ENCODE measurements around the gene GSTA2.

The GSTA2 gene

DNA sequence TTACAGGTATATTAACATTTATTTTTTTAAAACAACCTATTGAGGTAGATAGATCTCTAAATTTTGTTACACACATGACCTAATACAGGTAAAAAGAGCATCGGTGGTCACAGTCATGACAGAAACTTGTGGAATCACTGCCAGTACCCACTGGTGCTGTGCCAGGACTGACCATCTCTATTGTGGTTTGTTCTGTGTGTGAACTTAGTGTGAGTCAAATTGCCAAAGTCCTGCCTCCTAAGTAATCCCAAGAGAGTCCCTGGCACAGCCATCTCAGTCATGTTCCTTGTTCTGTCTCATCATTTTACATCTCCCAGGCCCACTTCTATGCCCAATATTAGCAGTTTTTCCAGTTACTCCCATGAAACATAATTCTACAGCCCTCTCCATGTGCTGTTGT is 21.4 kb downstream of the GSTA2 start:
- H3K4me1 Mint-ChIP-seq: no peaks in the 10 kb centered on the region
- peaks cover 0 to 9% of the 10 kb centered on the region in 2 donors for H3K9me3 Mint-ChIP-seq
- DNase-seq (no peak), ATAC-seq (no peak)
- H3K27ac Mint-ChIP-seq: no peak overlapping the region
- H3K4me3 Mint-ChIP-seq: no peak overlapping the region
- peaks cover 18% of the 10 kb centered on the region for H3K27me3 Mint-ChIP-seq

DNA sequence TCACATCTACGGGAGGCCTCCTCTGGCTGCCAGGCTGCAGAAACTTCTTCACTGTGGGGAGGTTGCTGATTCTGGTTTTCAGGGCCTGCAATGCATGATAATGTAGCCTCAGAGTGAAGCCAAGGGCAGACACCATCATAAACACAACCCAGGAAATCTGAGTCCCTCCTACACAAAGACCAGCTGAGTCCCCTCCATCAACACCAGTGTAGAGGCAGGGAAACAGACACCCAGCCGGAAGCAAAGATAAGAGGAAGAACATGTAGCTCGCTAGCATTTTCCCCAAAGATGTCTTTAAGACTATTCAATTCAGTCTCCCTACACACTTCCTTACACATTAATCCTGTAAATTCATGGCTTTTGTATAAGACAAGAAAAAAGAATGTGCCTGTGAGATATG is 23.6 kb downstream of the GSTA2 start:
- H3K4me1 Mint-ChIP-seq: no peaks in the 10 kb centered on the region
- peaks cover 0 to 9% of the 10 kb centered on the region in 2 donors for H3K9me3 Mint-ChIP-seq
- no peak overlapping the region for H3K4me3 Mint-ChIP-seq
- H3K27me3 Mint-ChIP-seq: peaks cover 17% of the 10 kb centered on the region
- H3K27ac Mint-ChIP-seq: peak overlapping the region in 1 of 2 donors; percentile 0
- DNase-seq (no peak), ATAC-seq (no peak)

DNA sequence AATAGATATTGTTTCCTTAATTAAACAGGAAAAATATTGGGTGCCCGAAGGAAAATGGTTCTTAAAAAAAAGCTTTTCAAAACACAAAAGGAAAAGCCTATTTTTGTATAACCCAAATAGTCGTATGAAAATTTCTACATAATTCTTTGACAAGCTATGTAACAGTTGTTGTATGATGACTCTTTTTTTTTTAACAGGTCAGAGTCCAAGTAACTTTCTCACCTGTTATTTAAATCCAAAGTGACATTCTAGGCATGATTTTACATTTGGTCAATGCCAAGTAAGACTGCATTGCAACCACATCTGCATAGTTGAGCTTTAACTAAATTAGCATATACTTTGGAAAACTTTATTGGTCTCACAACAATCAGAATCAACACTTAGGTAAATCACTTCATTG is 24.1 kb downstream of the GSTA2 start:
- H3K4me3 Mint-ChIP-seq: no peak overlapping the region
- peaks cover 12% of the 10 kb centered on the region for H3K27me3 Mint-ChIP-seq
- H3K27ac Mint-ChIP-seq: no peak overlapping the region
- DNase-seq (no peak), ATAC-seq (no peak)
- H3K9me3 Mint-ChIP-seq: peaks cover 0 to 9% of the 10 kb centered on the region in 2 donors
- no peaks in the 10 kb centered on the region for H3K4me1 Mint-ChIP-seq

DNA sequence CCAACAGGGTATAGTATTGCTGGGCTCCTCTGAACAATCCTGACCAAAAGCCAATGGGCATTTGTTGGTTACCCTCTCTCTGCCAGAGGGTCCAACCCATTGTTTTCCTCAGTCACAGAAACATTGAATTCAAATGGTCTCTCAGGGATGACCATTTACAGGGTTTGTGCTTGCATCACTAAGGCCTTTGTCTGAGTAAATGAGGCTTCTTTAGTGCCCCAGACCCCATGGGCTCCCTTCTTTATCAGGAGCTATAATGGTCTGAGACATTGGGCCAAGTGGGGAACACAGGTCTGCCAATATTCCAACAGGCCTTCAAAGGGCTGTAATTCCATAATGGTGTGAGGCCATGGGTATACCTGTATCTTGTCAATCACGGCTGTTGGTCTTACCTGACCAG is 27.1 kb downstream of the GSTA2 start:
- no peak for ATAC-seq
- H3K4me1 Mint-ChIP-seq: no peaks in the 10 kb centered on the region
- H3K27ac Mint-ChIP-seq: no peak overlapping the region
- H3K4me3 Mint-ChIP-seq: no peak overlapping the region
- H3K9me3 Mint-ChIP-seq: peaks cover 0 to 9% of the 10 kb centered on the region in 2 donors
- no peak for DNase-seq
- H3K27me3 Mint-ChIP-seq: no peaks in the 10 kb centered on the region

GRCh38 chr6:52735071-52735470 is 28.2 kb downstream of the GSTA2 start:
- Mint-ChIP-seq H3K27me3 (no peaks in the 10 kb centered on the region), H3K4me1 (no peaks in the 10 kb centered on the region), H3K27ac (no peak overlapping the region), H3K9me3 (peaks cover 0 to under 1% of the 10 kb centered on the region in 2 donors), H3K4me3 (no peak overlapping the region)
- no peak for ATAC-seq
- DNase-seq: no peak

GRCh38 chr6:52734072-52734471 is 29.2 kb downstream of the GSTA2 start:
- Mint-ChIP-seq H3K4me1 (no peaks in the 10 kb centered on the region), H3K9me3 (no peaks in the 10 kb centered on the region), H3K27ac (no peak overlapping the region), H3K4me3 (no peak overlapping the region), H3K27me3 (no peaks in the 10 kb centered on the region)
- ATAC-seq (no peak), DNase-seq (no peak)

DNA sequence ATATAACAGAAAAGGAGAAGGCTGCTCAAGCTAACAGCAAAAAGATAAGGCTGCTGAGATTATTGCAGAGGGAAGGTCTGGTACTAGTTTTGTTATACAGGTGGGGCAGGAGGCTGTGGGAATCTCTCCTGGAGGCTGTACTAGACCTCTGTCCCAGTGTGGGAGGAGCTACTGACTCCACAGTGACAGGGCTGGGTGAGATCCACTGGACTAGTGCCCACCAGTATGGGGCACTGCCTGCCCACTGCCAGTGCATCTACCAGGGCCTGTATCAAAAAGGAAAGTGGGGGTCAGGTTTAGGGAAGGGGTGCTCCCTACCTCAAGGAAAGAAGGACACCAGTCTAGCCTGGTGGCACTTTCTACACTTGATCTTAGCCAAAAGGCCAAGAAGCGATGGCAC is 30.1 kb downstream of the GSTA2 start:
- H3K9me3 Mint-ChIP-seq: no peaks in the 10 kb centered on the region
- DNase-seq: no peak
- H3K4me1 Mint-ChIP-seq: no peaks in the 10 kb centered on the region
- ATAC-seq: no peak
- no peak overlapping the region for H3K4me3 Mint-ChIP-seq
- no peak overlapping the region for H3K27ac Mint-ChIP-seq
- H3K27me3 Mint-ChIP-seq: no peaks in the 10 kb centered on the region

- no peak for ATAC-seq
- no peaks in the 10 kb centered on the region for H3K4me1 Mint-ChIP-seq
- H3K4me3 Mint-ChIP-seq: no peak overlapping the region
- no peak overlapping the region for H3K27ac Mint-ChIP-seq
- H3K9me3 Mint-ChIP-seq: no peaks in the 10 kb centered on the region
- no peak for DNase-seq
- no peaks in the 10 kb centered on the region for H3K27me3 Mint-ChIP-seq
Measured at GRCh38 chr6:52731719-52732118, 31.6 kb downstream of the GSTA2 start.

DNA sequence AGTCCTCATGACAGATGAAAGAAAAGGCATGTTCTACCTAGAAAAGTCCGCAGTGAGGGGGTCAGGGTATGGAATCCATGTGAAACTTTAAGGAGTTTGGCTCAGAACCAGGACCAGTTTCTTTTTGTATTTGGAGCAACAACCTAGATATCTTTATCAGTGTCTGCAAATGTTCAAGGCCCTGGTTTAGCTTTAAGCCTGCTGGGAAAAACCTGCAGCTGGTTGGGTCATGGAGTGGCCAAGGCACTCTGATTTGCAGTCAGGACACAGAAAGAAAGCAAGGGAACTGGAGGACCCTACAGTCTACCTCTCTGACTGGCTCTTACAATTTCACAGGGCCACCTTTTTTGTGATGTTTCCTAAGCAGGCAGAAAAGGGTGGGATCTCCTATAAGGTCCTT is 33.7 kb downstream of the GSTA2 start:
- no peaks in the 10 kb centered on the region for H3K9me3 Mint-ChIP-seq
- no peak overlapping the region for H3K4me3 Mint-ChIP-seq
- DNase-seq: no peak
- H3K4me1 Mint-ChIP-seq: no peaks in the 10 kb centered on the region
- no peak overlapping the region for H3K27ac Mint-ChIP-seq
- ATAC-seq: no peak
- peaks cover 6% of the 10 kb centered on the region for H3K27me3 Mint-ChIP-seq

DNA sequence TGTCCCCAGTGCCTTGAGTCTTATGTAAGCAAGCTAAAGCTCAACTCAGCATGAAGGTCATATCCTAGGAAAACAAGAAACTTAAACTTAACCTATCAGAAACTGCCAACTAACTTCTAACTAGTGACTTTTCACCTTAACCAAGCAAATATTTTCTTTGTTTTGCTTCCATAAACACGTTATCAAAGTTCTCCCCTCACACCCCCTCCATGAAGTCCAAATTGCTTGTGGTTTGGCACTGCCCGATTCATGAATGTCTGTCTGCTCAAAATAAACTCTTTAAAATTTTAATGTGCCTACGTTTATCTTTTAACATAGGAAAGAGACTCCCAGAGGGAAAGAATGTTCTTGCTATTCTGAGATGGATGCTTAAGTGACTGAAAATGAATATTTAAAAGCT is 34.9 kb downstream of the GSTA2 start:
- no peaks in the 10 kb centered on the region for H3K4me1 Mint-ChIP-seq
- H3K4me3 Mint-ChIP-seq: no peak overlapping the region
- H3K27me3 Mint-ChIP-seq: peaks cover 7% of the 10 kb centered on the region
- ATAC-seq: no peak
- H3K27ac Mint-ChIP-seq: no peak overlapping the region
- no peak for DNase-seq
- H3K9me3 Mint-ChIP-seq: no peaks in the 10 kb centered on the region

- ATAC-seq (no peak), DNase-seq (no peak)
- no peaks in the 10 kb centered on the region for H3K4me1 Mint-ChIP-seq
- H3K27ac Mint-ChIP-seq: no peak overlapping the region
- no peaks in the 10 kb centered on the region for H3K9me3 Mint-ChIP-seq
- H3K27me3 Mint-ChIP-seq: peaks cover 7% of the 10 kb centered on the region
- no peak overlapping the region for H3K4me3 Mint-ChIP-seq
Measured at GRCh38 chr6:52727908-52728307, 35.4 kb downstream of the GSTA2 start.

DNA sequence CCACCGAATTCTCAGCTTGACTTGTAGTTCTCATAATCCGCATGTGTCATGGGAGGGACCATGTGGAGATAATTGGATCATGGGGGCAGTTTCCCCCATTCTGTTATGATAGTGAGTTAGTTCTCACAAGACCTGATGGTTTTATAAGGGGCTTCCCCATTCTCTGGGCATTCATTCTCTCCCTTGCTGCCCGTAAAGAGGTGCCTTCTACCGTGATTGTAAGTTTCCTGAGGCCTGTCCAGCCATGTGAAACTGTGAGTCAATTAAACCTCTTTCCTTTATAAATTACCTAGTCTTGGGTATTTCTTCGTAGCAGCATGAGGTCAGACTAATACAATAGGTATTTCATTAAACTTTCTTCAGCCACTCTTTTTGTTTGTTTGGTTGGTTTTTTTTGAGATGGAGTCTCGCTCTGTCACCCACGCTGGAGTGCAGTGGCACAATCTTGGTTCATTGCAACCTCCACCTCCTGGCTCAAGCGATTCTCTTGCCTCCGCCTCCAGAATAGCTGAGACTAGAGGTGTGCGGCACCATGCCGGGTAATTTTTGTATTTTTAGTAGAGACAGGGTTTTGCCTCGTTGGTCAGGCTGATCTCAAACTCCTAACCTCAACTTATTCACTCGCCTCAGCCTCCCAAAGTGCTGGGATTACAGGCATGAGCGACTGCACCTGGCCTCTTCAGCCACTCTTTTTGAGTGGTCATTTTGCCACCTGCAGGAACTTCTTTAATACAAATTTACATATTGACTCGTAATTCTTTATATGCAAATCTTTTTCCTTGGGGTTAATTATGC is 36.3 kb downstream of the GSTA2 start:
- H3K27ac Mint-ChIP-seq: no peak overlapping the region
- no peaks in the 10 kb centered on the region for H3K9me3 Mint-ChIP-seq
- no peaks in the 10 kb centered on the region for H3K4me1 Mint-ChIP-seq
- no peak overlapping the region for H3K4me3 Mint-ChIP-seq
- H3K27me3 Mint-ChIP-seq: peaks cover 7% of the 10 kb centered on the region
- DNase-seq (no peak), ATAC-seq (no peak)

DNA sequence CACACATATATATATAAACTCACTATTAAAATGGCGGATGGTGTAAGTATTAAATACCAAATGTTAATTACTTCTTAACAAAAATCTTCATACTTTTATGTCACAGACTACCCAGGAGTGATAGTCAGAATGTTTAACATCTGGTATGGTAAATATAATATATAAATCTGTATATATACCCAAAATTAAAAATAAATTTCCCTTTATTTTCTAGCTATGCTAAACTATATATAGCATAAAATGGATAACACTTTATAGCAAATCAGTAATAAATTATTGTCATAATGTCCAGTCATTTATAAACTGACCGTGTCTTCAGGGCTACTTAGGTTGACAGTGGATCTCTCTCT is 37.1 kb downstream of the GSTA2 start:
- Mint-ChIP-seq H3K27ac (no peak overlapping the region), H3K4me3 (no peak overlapping the region)

GRCh38 chr6:52725535-52726192 is 37.6 kb downstream of the GSTA2 start:
- no peak overlapping the region for H3K4me3 Mint-ChIP-seq
- ATAC-seq (no peak), DNase-seq (no peak)
- H3K9me3 Mint-ChIP-seq: no peaks in the 10 kb centered on the region
- H3K4me1 Mint-ChIP-seq: no peaks in the 10 kb centered on the region
- H3K27ac Mint-ChIP-seq: no peak overlapping the region
- H3K27me3 Mint-ChIP-seq: peaks cover 7% of the 10 kb centered on the region

More for the DNA sequence above, 37.1 kb downstream of the GSTA2 start:
- no peak for DNase-seq
- ATAC-seq: no peak
- no peaks in the 10 kb centered on the region for H3K4me1 Mint-ChIP-seq
- peaks cover 7% of the 10 kb centered on the region for H3K27me3 Mint-ChIP-seq
- H3K9me3 Mint-ChIP-seq: no peaks in the 10 kb centered on the region

DNA sequence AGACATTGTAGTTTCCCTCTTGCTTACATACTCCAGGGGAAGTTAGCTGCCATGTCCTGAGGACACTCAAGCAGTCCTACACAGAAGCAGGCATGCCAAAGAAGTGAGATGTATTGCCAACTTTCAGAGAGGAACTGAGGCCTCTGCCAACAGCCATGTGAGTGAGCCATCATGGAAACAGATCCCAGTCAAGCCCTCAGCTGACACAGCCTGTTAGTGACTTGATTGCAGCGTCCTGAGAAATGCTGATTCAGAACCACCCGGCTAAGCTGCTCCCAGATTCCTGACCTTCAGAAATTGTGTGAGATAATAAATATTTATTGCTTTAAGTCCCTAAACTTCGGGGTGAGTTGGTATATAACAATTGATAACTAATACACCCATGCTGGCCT is 38.1 kb downstream of the GSTA2 start:
- Mint-ChIP-seq H3K27me3 (peaks cover 7% of the 10 kb centered on the region), H3K4me3 (no peak overlapping the region), H3K27ac (peak overlapping the region in 1 of 2 donors; percentile 12), H3K4me1 (no peaks in the 10 kb centered on the region), H3K9me3 (no peaks in the 10 kb centered on the region)
- DNase-seq (no peak), ATAC-seq (no peak)

GRCh38 chr6:52724406-52725121 is 38.7 kb downstream of the GSTA2 start:
- peak; percentile 43 to 61 for DNase-seq
- Mint-ChIP-seq H3K4me3 (no peak overlapping the region), H3K27me3 (peaks cover 7% of the 10 kb centered on the region), H3K4me1 (no peaks in the 10 kb centered on the region), H3K9me3 (no peaks in the 10 kb centered on the region), H3K27ac (no peak overlapping the region)
- peak; percentile 97 for ATAC-seq

Data from stimulated activated naive CD8-positive, alpha-beta T cell treated with anti-CD3 and anti-CD28 coated beads, Interleukin-15, amount 100 ng/mL, for 72 hours (primary cell).